ENCODE measurements around the gene NEDD9.

DNA sequence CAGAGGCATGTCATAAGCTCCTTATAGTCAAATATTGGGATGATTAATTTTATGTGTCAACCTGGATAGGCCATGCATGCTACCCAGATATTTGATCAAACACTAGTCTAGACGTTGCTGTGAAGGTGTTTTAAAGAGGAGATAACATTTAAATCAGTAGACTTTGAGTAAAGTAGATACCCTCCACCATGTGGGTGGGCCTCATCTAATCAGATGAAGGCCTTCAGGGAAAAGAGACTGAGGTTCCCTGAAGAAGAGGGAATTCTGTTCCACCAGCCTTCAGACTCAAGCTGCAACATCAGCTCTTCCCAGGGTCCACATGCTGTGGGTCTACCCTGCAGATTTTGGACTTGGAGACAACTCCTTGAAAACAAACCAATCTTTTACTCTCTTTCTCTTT lies 11.4 kb upstream of the NEDD9 start:
- no peak for TF ChIP-seq CTCF (IDR thresholded peaks at IDR 0.05 in 2 of 3, conservative IDR thresholded peaks at IDR 0.05 in 1 of 3; ENCODE audit: borderline replicate concordance in 1 of 3, insufficient read depth in 1 of 3, low read depth in 2 of 3, low read length in 2 of 3)
- TF ChIP-seq ATF3 (IDR thresholded peaks at IDR 0.05): no peak
- TF ChIP-seq POLR2A (IDR thresholded peaks at IDR 0.05; ENCODE audit: borderline replicate concordance, extremely low read depth, insufficient read depth, insufficient read length): no peak
- no peak for TF ChIP-seq CEBPB (IDR thresholded peaks at IDR 0.05; ENCODE audit: low read depth)
- TF ChIP-seq RAD21 (IDR thresholded peaks at IDR 0.05; ENCODE audit: low read depth): no peak
- TF ChIP-seq EZH2 (IDR thresholded peaks at IDR 0.05): no peak
- TF ChIP-seq SP1 (IDR thresholded peaks at IDR 0.05; ENCODE audit: low read depth): no peak
- no peak for TF ChIP-seq EZH2phosphoT487 (IDR thresholded peaks at IDR 0.05; ENCODE audit: borderline replicate concordance)
- no peak for TF ChIP-seq MAX (IDR thresholded peaks at IDR 0.05)

Data from HCT116 (cell line).